GM21447 (cell line): ENCODE measurements around the gene KRTAP10-5.
"Not testable (repeated sequence)": the region's sequence is repeated elsewhere in the genome, so short reads cannot be mapped to it uniquely, and the experiment has no call there.

Source experiments
- ATAC-seq: cut with Tn5 transposase; IDR thresholded peaks from one replicate; pipeline ENCODE4 v1.9.1; 2021; ENCODE audit not compliant: unreplicated experiment

Gene KRTAP10-5

DNA sequence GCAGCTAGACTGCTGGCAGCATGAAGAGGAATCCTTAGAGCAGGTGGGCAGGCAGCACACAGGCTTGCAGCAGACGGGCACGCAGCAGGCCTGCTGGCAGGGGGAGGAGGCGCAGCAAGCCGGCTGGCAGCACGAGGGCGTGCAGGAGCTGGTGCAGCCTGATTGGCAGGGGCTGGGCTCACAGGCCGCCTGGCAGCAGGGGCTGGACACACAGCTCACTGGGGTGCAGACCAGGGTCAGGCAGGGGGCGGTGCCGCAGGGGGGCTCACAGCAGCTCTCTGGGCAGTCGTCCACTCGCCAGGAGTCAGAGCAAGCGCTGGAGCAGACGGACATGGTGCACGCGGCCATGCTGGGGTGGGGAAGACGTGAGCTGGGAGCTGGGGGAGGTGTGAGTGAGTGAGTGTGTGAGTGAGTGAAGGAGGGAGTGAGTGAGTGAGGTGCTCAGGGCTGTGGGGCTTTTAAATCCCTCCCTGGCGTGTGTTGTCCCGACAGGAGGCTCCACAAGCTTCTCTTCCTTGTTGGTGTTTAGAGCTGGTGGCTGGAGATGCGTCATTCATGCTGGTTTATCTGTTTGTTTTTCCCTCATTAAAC, at the start of gene KRTAP10-5:
Gene KRTAP10-5, minus strand, starts transcription at position 374 of the 591 bp plus-strand sequence. Its CDS starts 26 bp downstream, at position 348.
- ATAC-seq = not testable (repeated sequence)

- ATAC-seq = no peak
These were observed 48.4 kb upstream of the KRTAP10-5 start for GRCh38 chr21:44628707-44629391.

- not testable (repeated sequence) for ATAC-seq
These were observed 47.4 kb upstream of the KRTAP10-5 start for GRCh38 chr21:44627831-44628233.

DNA sequence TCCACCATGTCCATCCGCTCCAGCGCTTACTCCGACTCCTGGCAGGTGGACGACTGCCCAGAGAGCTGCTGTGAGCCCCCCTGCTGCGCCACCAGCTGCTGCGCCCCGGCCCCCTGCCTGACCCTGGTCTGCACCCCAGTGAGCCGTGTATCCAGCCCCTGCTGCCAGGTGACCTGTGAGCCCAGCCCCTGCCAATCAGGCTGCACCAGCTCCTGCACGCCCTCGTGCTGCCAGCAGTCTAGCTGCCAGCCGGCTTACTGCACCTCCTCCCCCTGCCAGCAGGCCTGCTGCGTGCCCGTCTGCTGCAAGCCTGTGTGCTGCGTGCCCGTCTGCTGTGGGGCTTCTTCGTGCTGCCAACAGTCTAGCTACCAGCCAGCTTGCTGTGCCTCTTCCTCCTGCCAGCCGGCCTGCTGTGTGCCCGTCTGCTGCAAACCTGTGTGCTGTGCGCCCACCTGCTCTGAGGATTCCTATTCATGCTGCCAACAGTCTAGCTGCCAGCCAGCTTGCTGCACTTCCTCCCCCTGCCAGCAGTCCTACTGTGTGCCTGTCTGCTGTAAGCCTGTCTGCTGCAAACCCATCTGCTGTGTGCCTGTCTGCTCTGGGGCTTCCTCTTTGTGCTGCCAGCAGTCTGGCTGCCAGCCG, 46.9 kb upstream of the KRTAP10-5 start:
- not testable (repeated sequence) for ATAC-seq

DNA sequence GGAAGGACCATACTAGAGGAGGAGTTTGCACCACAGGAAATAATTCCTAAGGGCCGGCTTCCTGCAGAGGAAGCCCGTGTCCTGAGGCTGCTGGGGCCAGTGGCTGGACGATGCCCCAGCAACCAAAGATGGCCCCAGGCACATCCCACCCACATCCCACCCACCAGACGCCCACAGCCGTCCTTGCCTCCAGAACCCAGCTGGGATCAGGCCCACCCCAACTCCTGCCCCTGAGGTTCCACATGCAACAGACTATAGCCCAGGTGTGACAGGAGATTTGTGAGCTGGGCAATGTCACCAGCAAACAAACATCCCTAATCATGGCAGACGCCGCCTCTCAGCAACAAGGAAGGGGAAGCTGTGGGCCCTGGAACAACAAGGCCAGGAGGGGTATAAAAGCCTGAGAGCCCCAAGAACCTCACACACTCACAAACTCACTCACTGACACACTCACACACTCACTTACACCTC, 46.3 kb upstream of the KRTAP10-5 start, which contains the start of gene KRTAP10-9:
Gene KRTAP10-9, plus strand, starts transcription at position 421 of the 471 bp plus-strand sequence. CDS start 79 bp downstream, outside the sequence.
- no peak for ATAC-seq

GRCh38 chr21:44626262-44626661, 45.9 kb upstream of the KRTAP10-5 start:
- ATAC-seq = no peak

DNA sequence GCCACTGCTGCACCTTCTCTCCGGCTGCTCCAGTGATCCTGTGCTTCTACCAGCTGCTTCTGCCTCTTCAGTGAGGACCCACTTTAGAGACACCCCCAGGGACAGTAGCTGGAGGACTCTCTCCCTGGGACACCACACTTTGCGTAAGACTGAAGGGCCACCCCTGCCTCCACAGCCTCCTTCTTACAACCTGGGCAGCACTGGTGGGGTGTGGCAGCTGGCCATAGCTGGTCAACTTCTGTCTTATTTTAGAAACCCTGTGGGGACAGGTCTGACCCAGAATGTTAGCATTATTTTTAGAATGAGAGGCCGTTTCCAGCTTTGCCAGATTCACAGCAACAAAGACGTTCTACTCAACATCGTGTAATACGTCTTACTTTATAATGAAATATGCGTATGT, 45.4 kb upstream of the KRTAP10-5 start:
- ATAC-seq = no peak

DNA sequence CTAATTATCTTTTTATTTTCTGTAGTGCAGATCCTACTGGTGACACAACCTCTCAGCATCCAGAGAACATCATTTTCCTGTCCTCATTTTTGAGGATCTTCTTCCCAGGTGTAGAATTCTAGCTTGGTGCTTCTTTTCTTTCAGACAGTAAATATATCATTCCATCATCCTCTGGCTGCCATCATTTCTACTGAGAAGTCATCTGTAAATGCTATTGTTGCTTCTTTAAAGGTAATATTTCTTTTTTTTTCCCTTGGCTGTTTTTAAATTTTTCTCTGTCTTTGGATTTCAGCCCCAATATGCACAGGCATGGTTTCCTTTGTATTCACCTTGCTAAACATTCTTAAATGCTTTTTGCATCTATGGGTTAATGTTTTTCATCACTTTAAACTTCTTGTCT, 43.2 kb upstream of the KRTAP10-5 start:
- ATAC-seq = no peak

DNA sequence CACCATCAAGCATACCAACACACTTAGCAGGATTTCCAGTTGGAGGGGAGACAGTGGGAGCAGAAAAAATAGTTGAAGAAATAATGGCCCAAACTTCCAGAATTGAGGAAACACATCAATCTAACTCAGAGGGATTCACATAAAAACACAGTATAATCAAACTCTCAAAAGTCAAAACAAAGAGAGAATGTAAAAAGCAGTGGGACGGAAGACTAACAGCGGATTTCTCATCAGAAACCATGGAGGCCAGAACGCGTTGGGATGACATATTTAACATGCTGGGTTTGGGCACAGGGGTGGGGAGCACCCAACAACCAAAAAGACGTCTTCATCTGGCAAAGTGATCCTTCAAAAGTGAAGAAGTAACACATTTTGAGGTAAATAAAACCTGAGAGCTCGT, 39.5 kb upstream of the KRTAP10-5 start:
- no peak for ATAC-seq

DNA sequence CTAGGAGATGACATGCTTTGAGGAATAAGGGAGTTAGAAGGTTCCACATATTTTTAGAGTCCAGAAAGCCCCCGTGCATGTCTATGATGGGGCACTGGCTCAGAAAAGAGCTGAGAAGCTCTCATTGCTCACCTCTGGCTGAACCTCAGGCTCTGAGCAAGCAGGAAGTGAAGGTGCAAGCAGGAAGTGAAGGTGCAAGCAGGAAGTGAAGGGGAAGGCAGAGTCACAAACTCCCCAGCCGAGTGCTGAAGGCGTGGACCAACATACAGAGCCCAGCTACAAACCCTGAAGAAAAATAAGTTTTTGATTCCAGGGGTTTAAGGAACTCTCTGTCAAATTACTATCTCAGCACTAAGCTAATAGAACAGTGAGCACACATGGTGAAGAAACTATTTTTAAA, 38.5 kb upstream of the KRTAP10-5 start:
- no peak for ATAC-seq

DNA sequence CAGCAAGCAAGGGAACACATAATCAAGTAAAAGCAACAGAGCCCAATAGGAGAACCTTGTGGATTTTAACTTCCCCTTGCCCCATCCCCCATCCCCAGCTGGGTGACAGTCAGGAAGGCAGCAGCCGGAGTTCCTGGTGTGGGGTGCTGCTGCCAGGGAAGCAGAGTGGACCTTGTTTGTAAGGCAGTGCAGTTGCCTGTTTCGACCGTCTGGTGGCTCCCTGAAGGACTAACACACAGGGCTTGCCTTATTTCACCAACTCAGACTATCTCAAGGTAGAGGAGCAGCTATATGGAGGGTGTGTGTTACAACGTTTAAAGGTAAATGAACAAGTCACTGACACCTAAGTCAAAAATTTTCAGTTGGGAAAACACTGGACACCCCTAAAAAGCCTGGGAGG, 38.1 kb upstream of the KRTAP10-5 start:
- no peak for ATAC-seq

DNA sequence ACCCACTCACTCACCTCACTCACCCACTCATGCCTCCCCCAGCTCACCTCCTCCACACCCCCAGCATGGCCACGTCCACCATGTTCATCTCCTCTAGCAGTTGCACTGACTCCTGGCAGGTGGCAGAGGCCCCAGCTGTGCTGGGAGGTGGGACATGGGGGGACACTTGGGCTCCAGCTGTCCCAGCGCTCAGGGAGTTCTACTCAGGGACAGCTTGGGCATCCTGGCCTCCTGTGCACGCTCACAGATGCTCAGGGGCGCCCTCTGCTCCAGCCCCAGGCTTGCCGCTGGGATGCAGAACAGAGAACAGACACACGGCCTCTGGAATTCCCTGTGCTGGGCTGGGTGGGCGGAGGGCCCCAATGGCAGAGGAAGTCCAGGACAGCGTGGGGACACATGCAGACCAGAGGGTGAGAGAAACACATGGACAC, 36.7 kb upstream of the KRTAP10-5 start:
- ATAC-seq = no peak

DNA sequence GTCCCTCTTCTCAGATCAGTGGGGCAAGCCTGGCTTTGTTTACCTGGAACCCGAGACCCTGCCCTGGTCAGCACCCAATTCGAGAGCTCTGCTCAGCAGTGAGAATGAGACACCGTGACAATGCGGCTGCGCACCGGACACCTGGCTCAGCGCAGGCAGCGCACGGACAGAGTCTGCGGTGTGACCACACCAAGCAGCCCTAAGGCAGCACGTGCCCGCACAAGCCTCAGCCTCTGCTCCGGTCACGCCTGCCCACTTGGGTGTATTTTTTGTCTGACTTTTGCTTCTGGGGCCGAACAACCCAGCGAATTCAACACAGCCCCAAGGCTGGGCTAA, 36.2 kb upstream of the KRTAP10-5 start:
- ATAC-seq = no peak

DNA sequence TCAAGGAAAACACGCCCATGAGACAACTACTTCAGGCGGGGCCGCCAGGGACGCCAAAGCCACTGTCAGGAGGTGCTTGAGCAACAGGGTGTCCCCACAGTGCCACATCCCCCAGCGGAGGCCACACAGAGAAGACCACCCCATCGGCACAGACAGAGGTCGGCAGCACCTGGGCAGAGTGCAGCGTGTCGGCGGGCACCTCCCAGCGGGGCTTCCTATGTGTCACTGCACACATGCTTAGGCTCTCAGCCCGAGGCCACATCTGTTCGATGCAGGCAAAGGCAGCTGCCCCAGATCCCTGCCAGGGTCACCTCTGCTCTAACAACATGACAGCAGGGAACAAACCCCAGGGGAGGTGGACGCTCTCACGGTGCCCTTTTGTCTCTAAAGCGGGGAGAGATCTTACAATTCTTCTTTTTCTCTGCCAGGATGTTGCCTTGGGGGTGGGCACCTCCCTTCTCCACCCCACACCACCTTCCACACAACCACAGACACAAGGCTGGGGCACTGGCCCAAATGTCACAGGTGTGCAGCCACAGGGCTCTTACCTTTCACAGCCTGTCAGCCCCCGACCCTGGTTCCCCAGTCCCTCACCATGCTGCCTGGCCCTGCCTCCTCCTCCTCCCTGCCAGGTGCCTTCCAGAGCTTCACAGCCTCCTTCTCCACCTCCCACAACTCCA, 35.6 kb upstream of the KRTAP10-5 start:
- no peak for ATAC-seq

GRCh38 chr21:44615466-44615865, 35.1 kb upstream of the KRTAP10-5 start:
- no peak for ATAC-seq

- ATAC-seq = no peak
These were observed 34.6 kb upstream of the KRTAP10-5 start for GRCh38 chr21:44614961-44615391.

- ATAC-seq = no peak
These were observed 33.8 kb upstream of the KRTAP10-5 start for GRCh38 chr21:44614161-44614631.

- ATAC-seq = no peak
These were observed 33.2 kb upstream of the KRTAP10-5 start for GRCh38 chr21:44613386-44614155.

DNA sequence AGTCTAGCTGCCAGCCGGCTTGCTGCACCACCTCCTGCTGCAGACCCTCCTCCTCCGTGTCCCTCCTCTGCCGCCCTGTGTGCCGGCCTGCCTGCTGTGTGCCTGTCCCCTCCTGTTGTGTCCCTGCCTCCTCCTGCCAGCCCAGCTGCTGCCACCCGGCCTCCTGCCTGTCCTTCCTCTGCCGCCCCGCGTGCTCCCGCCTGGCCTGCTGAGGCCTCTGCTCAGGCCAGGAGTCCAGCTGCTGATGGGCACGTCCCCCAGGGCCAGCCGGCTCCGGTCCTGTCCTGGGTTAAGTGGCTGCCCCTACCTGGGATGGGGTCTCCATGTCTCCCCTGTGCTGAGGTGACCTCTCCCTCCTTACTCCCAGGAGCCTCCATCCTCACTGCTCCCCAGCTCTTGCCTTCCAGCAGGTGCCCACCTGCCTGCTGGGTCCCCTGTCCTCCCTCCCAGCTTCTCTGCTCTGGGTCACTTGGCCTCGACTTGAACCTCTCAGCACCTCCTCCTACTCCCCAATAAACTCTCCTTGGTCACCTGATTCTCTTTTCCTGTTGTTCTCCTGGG, 32.3 kb upstream of the KRTAP10-5 start:
- ATAC-seq = no peak

GRCh38 chr21:44612029-44612486, 31.7 kb upstream of the KRTAP10-5 start, which contains the start of gene KRTAP10-8:
Gene KRTAP10-8, plus strand, starts transcription at chr21:44612079. Its CDS starts 22 bp downstream, at chr21:44612101.
- no peak for ATAC-seq
